Caco-2 (cell line): ENCODE data around the gene GLIS1. TPM values are rescaled to one million over a fixed set of nuclear protein-coding genes. Genes with fewer than 3 reads are reported as not detected.

ENCODE experiments used
- BruUV-seq: library from RNA; stranded (reverse); fragments of 400-500 nt; replicated peaks from 2 replicates; lab custom pipeline; 2021; lab: Mats Ljungman, UMichigan
- CTCF ChIA-PET: fragments of 300-600 bp; sonication (Branson Sonifier 250); formaldehyde crosslinking; loops from one replicate; lab custom pipeline; 2022; ENCODE audit warnings: antibody characterized with exemption; lab: Charles Lee
- POLR2A ChIA-PET: fragments of 300-600 bp; sonication (Branson Sonifier 250); formaldehyde crosslinking; loops from one replicate; lab custom pipeline; 2022; ENCODE audit warnings: antibody characterized with exemption; lab: Charles Lee
- DNase-seq, 2 experiments: peaks; one replicate each; pipeline versions ENCODE4 v3.0.0 to v3.0.0-alpha.2; 2020 to 2022
- H3K27me3 ChIP-seq: replicated peaks from 2 replicates; pipeline ENCODE4 v1.6.0; 2011; ENCODE audit warnings: low read length; ENCODE audit not compliant: control insufficient read depth, insufficient read depth
- H3K36me3 ChIP-seq: 2 replicates; pipeline ENCODE4 v1.5.1; 2011; ENCODE audit warnings: low read length; ENCODE audit not compliant: control insufficient read depth, insufficient read depth
- H3K4me1 ChIP-seq: fragments of 250-450 bp; sonication (Bioruptor Pico); 2 replicates; pipeline ENCODE4 v1.5.1; 2020; ENCODE audit warnings: mild to moderate bottlenecking
- H3K4me3 ChIP-seq: 2 replicates; pipeline ENCODE4 v1.5.1; 2011; ENCODE audit warnings: low read depth, mild to moderate bottlenecking, control low read depth, low read length
- H3K9me3 ChIP-seq: fragments of 250-450 bp; sonication (Bioruptor Pico); 2 replicates; pipeline ENCODE4 v1.5.1; 2020; ENCODE audit warnings: mild to moderate bottlenecking, moderate library complexity
- H3K27ac Mint-ChIP-seq: one replicate; pipeline ENCODE4 v1.8.0; 2022; ENCODE audit warnings: mixed read lengths; ENCODE audit not compliant: unreplicated experiment
- H3K27me3 Mint-ChIP-seq: one replicate; pipeline ENCODE4 v1.8.0; 2022; ENCODE audit warnings: mixed read lengths; ENCODE audit not compliant: insufficient read depth, unreplicated experiment
- H3K36me3 Mint-ChIP-seq: one replicate; pipeline ENCODE4 v1.8.0; 2022; ENCODE audit warnings: mild to moderate bottlenecking, mixed read lengths; ENCODE audit not compliant: insufficient read depth, unreplicated experiment
- H3K4me1 Mint-ChIP-seq: one replicate; pipeline ENCODE4 v1.8.0; 2022; ENCODE audit warnings: low read depth, mixed read lengths; ENCODE audit not compliant: unreplicated experiment
- H3K4me3 Mint-ChIP-seq: one replicate; pipeline ENCODE4 v1.8.0; 2022; ENCODE audit warnings: mild to moderate bottlenecking, moderate library complexity, mixed read lengths; ENCODE audit not compliant: unreplicated experiment
- H3K9me3 Mint-ChIP-seq: one replicate; pipeline ENCODE4 v1.8.0; 2022; ENCODE audit warnings: mixed read lengths; ENCODE audit not compliant: unreplicated experiment
- intact Hi-C: fragments of 100-400 bp; cut with micrococcal nuclease; formaldehyde crosslinking; loops from one replicate; pipeline ENCODE4 v1.10.0; 2022; ENCODE audit not compliant: unreplicated experiment
- total RNA-seq: library from RNA; stranded (reverse); gene quantifications from 2 replicates; pipeline ENCODE4 v1.2.3, GENCODE V29; 2022
- TF ChIP-seq, protein P1 (sequence below), 2 experiments: fragments of 200-600 bp in 1 of 2; IDR thresholded peaks; 1 replicate in 1 of 2; 2 replicates in 1 of 2; pipeline versions ENCODE4 v1.5.1 to v1.8.0; 2011 to 2022; ENCODE audit warnings: antibody characterized with exemption in 1 of 2, control low read depth in 1 of 2, inconsistent platforms in 1 of 2, low read depth in 1 of 2, low read length in 1 of 2, mild to moderate bottlenecking in 1 of 2, moderate library complexity in 1 of 2; ENCODE audit not compliant: insufficient read depth in 1 of 2, severe bottlenecking in 1 of 2, unreplicated experiment in 1 of 2

GLIS1 gene
- total RNA-seq, 1 experiment from 2014 or later: not detected

- BruUV-seq: no TSS peak
Measured at GRCh38 chr1:53589043-53589887, 149.7 kb downstream of the GLIS1 start.

GRCh38 chr1:53588053-53588779, 150.7 kb downstream of the GLIS1 start:
- H3K27ac Mint-ChIP-seq: no peak overlapping the region
- H3K27me3 Mint-ChIP-seq: no peaks in the 10 kb centered on the region
- H3K9me3 Mint-ChIP-seq: no peaks in the 10 kb centered on the region
- Histone ChIP-seq H3K4me1 (no peaks in the 10 kb centered on the region), H3K4me3 (no peak overlapping the region), H3K9me3 (no peaks in the 10 kb centered on the region), H3K36me3 (no peaks in the 10 kb centered on the region), H3K27me3 (no peaks in the 10 kb centered on the region)
- intact Hi-C loops: no loop called here
- no TSS peak for BruUV-seq
- H3K4me1 Mint-ChIP-seq: no peaks in the 10 kb centered on the region
- ChIA-PET CTCF (no interaction called here), POLR2A (no interaction called here)
- no peak overlapping the region for H3K4me3 Mint-ChIP-seq
- no peaks in the 10 kb centered on the region for H3K36me3 Mint-ChIP-seq
- TF ChIP-seq, protein P1, sequence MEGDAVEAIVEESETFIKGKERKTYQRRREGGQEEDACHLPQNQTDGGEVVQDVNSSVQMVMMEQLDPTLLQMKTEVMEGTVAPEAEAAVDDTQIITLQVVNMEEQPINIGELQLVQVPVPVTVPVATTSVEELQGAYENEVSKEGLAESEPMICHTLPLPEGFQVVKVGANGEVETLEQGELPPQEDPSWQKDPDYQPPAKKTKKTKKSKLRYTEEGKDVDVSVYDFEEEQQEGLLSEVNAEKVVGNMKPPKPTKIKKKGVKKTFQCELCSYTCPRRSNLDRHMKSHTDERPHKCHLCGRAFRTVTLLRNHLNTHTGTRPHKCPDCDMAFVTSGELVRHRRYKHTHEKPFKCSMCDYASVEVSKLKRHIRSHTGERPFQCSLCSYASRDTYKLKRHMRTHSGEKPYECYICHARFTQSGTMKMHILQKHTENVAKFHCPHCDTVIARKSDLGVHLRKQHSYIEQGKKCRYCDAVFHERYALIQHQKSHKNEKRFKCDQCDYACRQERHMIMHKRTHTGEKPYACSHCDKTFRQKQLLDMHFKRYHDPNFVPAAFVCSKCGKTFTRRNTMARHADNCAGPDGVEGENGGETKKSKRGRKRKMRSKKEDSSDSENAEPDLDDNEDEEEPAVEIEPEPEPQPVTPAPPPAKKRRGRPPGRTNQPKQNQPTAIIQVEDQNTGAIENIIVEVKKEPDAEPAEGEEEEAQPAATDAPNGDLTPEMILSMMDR (IDR thresholded peaks at IDR 0.05; ENCODE audit: insufficient read depth in 1 of 2, low read depth in 1 of 2, low read length in 1 of 2, severe bottlenecking in 1 of 2, unreplicated experiment in 1 of 2): no peak
- peak in 1 of 2 experiments; percentile 7 for DNase-seq

More at GRCh38 chr1:53589043-53589887, 149.7 kb downstream of the GLIS1 start:
- intact Hi-C loops: no loop called here
- no peaks in the 10 kb centered on the region for H3K4me1 Mint-ChIP-seq
- ChIA-PET POLR2A (no interaction called here), CTCF (no interaction called here)
- H3K4me3 ChIP-seq: no peak overlapping the region
- H3K4me3 Mint-ChIP-seq: no peak overlapping the region
- H3K27ac Mint-ChIP-seq: no peak overlapping the region
- no peaks in the 10 kb centered on the region for H3K36me3 ChIP-seq
- DNase-seq: peak in 1 of 2 experiments; percentile 6
- no peaks in the 10 kb centered on the region for H3K27me3 Mint-ChIP-seq
- H3K9me3 Mint-ChIP-seq: no peaks in the 10 kb centered on the region
- TF ChIP-seq, protein P1 (IDR thresholded peaks at IDR 0.05; ENCODE audit: insufficient read depth in 1 of 2, low read depth in 1 of 2, low read length in 1 of 2, severe bottlenecking in 1 of 2, unreplicated experiment in 1 of 2): no peak
- H3K36me3 Mint-ChIP-seq: no peaks in the 10 kb centered on the region
- H3K4me1 ChIP-seq: no peaks in the 10 kb centered on the region
- H3K9me3 ChIP-seq: no peaks in the 10 kb centered on the region
- H3K27me3 ChIP-seq: no peaks in the 10 kb centered on the region

- H3K27me3 ChIP-seq: no peaks in the 10 kb centered on the region
- H3K4me1 ChIP-seq: no peaks in the 10 kb centered on the region
- ChIA-PET CTCF (no interaction called here), POLR2A (no interaction called here)
- no peaks in the 10 kb centered on the region for H3K9me3 ChIP-seq
- no peak overlapping the region for H3K27ac Mint-ChIP-seq
- no peaks in the 10 kb centered on the region for H3K36me3 Mint-ChIP-seq
- no peaks in the 10 kb centered on the region for H3K4me1 Mint-ChIP-seq
- H3K4me3 Mint-ChIP-seq: no peak overlapping the region
- H3K27me3 Mint-ChIP-seq: no peaks in the 10 kb centered on the region
- intact Hi-C loops: no loop called here
- no peaks in the 10 kb centered on the region for H3K9me3 Mint-ChIP-seq
- TF ChIP-seq, protein P1 (IDR thresholded peaks at IDR 0.05; ENCODE audit: insufficient read depth in 1 of 2, low read depth in 1 of 2, low read length in 1 of 2, severe bottlenecking in 1 of 2, unreplicated experiment in 1 of 2): no peak
- no TSS peak for BruUV-seq
- H3K4me3 ChIP-seq: no peak overlapping the region
- no peaks in the 10 kb centered on the region for H3K36me3 ChIP-seq
- peak in 1 of 2 experiments; percentile 1 for DNase-seq
Measured at GRCh38 chr1:53587252-53587988, 151.5 kb downstream of the GLIS1 start.
